AG09309 (cell line): ENCODE results near the gene SRP54.
A peak's percentile ranks its signal among the peaks of the same experiment; 100 is the strongest.
"Not testable (repeated sequence)": the region's sequence is repeated elsewhere in the genome, so short reads cannot be mapped to it uniquely, and the experiment has no call there.

Experiments
- DNase-seq: peaks from one replicate; pipeline ENCODE4 v3.0.0-alpha.2; 2010; ENCODE audit warnings: low read depth
- H3K4me3 ChIP-seq: 2 replicates; pipeline ENCODE4 v1.5.1; 2011; ENCODE audit warnings: mild to moderate bottlenecking, low read depth, low read length, moderate library complexity; ENCODE audit not compliant: control insufficient read depth
- CTCF ChIP-seq: IDR thresholded peaks from 2 replicates; pipeline ENCODE4 v1.5.1; 2011; ENCODE audit warnings: mild to moderate bottlenecking, low read depth, low read length, inconsistent platforms; ENCODE audit not compliant: insufficient read depth, control insufficient read depth; ENCODE audit errors: missing control alignments

Gene SRP54

GRCh38 chr14:34944744-34945143 lies 38.0 kb upstream of the SRP54 start:
- no peak for TF ChIP-seq CTCF
- H3K4me3 ChIP-seq: no peak overlapping the region
- DNase-seq: no peak

- H3K4me3 ChIP-seq: no peak overlapping the region
- DNase-seq: no peak
- no peak for TF ChIP-seq CTCF
Measured at GRCh38 chr14:34946699-34947098, 36.1 kb upstream of the SRP54 start.

GRCh38 chr14:34951286-34951685 lies 31.5 kb upstream of the SRP54 start:
- H3K4me3 ChIP-seq: no peak overlapping the region
- TF ChIP-seq CTCF: no peak
- DNase-seq: peak; percentile 56

- no peak for TF ChIP-seq CTCF
- H3K4me3 ChIP-seq: no peak overlapping the region
- no peak for DNase-seq
Measured at GRCh38 chr14:34956931-34957330, 25.9 kb upstream of the SRP54 start.

GRCh38 chr14:34957771-34958286 lies 25.0 kb upstream of the SRP54 start:
- no peak for TF ChIP-seq CTCF
- no peak overlapping the region for H3K4me3 ChIP-seq
- no peak for DNase-seq

GRCh38 chr14:34962106-34962505 lies 20.7 kb upstream of the SRP54 start:
- H3K4me3 ChIP-seq, DNase-seq: not testable (repeated sequence)

- DNase-seq: no peak
- no peak overlapping the region for H3K4me3 ChIP-seq
- no peak for TF ChIP-seq CTCF
Measured at GRCh38 chr14:34964977-34965764, 17.6 kb upstream of the SRP54 start.
